Liver (tissue), 9 donors: ENCODE results near the gene IL1RAPL2. TPM values are rescaled to one million over a fixed set of nuclear protein-coding genes. Genes with fewer than 3 reads are reported as not detected.

Experiments
- DNase-seq: peaks from one replicate; pipeline ENCODE4 v3.0.0-alpha.2; 2017; ENCODE audit warnings: low spot score
- H3K27ac ChIP-seq, 2 donors: one replicate each; pipeline ENCODE4 v1.7.0; 2013; ENCODE audit warnings: inconsistent platforms in 2 of 2, low read length in 2 of 2, control low read depth in 1 of 2, low read depth in 1 of 2, mild to moderate bottlenecking in 1 of 2
- H3K27me3 ChIP-seq, 4 donors: one replicate each; pipeline versions ENCODE4 v1.6.1 to v1.7.0; 2013; ENCODE audit warnings: low read length in 3 of 4, inconsistent platforms in 1 of 4, mild to moderate bottlenecking in 1 of 4, moderate library complexity in 1 of 4; ENCODE audit not compliant: control insufficient read depth in 4 of 4, insufficient read depth in 4 of 4
- H3K36me3 ChIP-seq, 4 donors: one replicate each; pipeline versions ENCODE4 v1.6.1 to v1.7.0; 2013; ENCODE audit warnings: low read length in 3 of 4, mild to moderate bottlenecking in 3 of 4, low read depth in 1 of 4, moderate library complexity in 1 of 4; ENCODE audit not compliant: control insufficient read depth in 4 of 4, insufficient read depth in 3 of 4
- H3K4me1 ChIP-seq, 4 donors: one replicate each; pipeline versions ENCODE4 v1.6.1 to v1.7.0; 2013; ENCODE audit warnings: low read length in 3 of 4, mild to moderate bottlenecking in 3 of 4, moderate library complexity in 1 of 4; ENCODE audit not compliant: control insufficient read depth in 4 of 4, insufficient read depth in 4 of 4
- H3K4me3 ChIP-seq, 3 donors: one replicate each; pipeline versions ENCODE4 v1.6.1 to v1.7.0; 2013; ENCODE audit warnings: low read length in 3 of 3, control low read depth in 1 of 3, low read depth in 1 of 3, mild to moderate bottlenecking in 1 of 3
- H3K9ac ChIP-seq, 2 donors: one replicate each; pipeline ENCODE4 v1.7.0; 2013; ENCODE audit warnings: low read length in 2 of 2, mild to moderate bottlenecking in 2 of 2, moderate library complexity in 2 of 2, control low read depth in 1 of 2, low read depth in 1 of 2
- H3K9me3 ChIP-seq, 4 donors: one replicate each; pipeline versions ENCODE4 v1.6.1 to v1.7.0; 2013; ENCODE audit warnings: low read length in 3 of 4; ENCODE audit not compliant: control insufficient read depth in 4 of 4
- EGR1 ChIP-seq, 2 donors: IDR thresholded peaks; 2 replicates each; pipeline ENCODE4 v1.6.1; 2016 to 2018; ENCODE audit warnings: antibody characterized with exemption in 2 of 2, low read depth in 2 of 2
- FOXA1 ChIP-seq: IDR thresholded peaks from 2 replicates; pipeline ENCODE4 v1.6.1; 2016; ENCODE audit warnings: antibody characterized with exemption
- GABPA ChIP-seq, 2 donors: IDR thresholded peaks in 1 of 2; conservative IDR thresholded peaks in 1 of 2; 2 replicates each; pipeline ENCODE4 v1.6.1; 2016; ENCODE audit warnings: antibody characterized with exemption in 2 of 2, mild to moderate bottlenecking in 1 of 2, moderate library complexity in 1 of 2
- HNF4A ChIP-seq, 2 donors: conservative IDR thresholded peaks; 2 replicates each; pipeline ENCODE4 v1.6.1; 2016; ENCODE audit warnings: antibody characterized with exemption in 2 of 2, mild to moderate bottlenecking in 2 of 2
- HNF4G ChIP-seq: IDR thresholded peaks from 2 replicates; pipeline ENCODE4 v1.6.1; 2016; ENCODE audit warnings: antibody characterized with exemption
- NR2F2 ChIP-seq: IDR thresholded peaks from 2 replicates; pipeline ENCODE4 v1.6.1; 2016; ENCODE audit warnings: antibody characterized with exemption
- RAD21 ChIP-seq, 2 donors: IDR thresholded peaks; 2 replicates each; pipeline ENCODE4 v1.6.1; 2016; ENCODE audit warnings: antibody characterized with exemption in 2 of 2, mild to moderate bottlenecking in 2 of 2
- RXRA ChIP-seq, 2 donors: IDR thresholded peaks; 2 replicates each; pipeline ENCODE4 v1.6.1; 2017 to 2018; ENCODE audit warnings: antibody characterized with exemption in 2 of 2, mild to moderate bottlenecking in 1 of 2
- SP1 ChIP-seq: IDR thresholded peaks from 2 replicates; pipeline ENCODE4 v1.6.1; 2018; ENCODE audit warnings: antibody characterized with exemption, mild to moderate bottlenecking
- TAF1 ChIP-seq: conservative IDR thresholded peaks from 2 replicates; pipeline ENCODE4 v1.6.1; 2016; ENCODE audit warnings: antibody characterized with exemption, mild to moderate bottlenecking
- YY1 ChIP-seq: IDR thresholded peaks from 2 replicates; pipeline ENCODE4 v1.6.1; 2016; ENCODE audit warnings: antibody characterized with exemption, mild to moderate bottlenecking
- WGBS: extraction: QIAGEN DNeasy Blood & Tissue Kit; methylation state at CpG from one replicate; pipeline ENCODE4 v1.1.7; 2013; 5-methylcytosine and 5-hydroxymethylcytosine counted together
- polyA plus RNA-seq, 2 donors: library from polyadenylated mRNA; stranded (reverse) in 1 of 2; unstranded in 1 of 2; fragments of 200-250 nt in 1 of 2; fragments of >200 nt in 1 of 2; fragmentation: Nextera tagmentation in 1 of 2; extraction: Ambion mirVana in 1 of 2; gene quantifications; one replicate each; pipeline versions ENCODE4 v1.2.1 to v1.2.3, GENCODE V29; 2013 to 2015
- total RNA-seq, 2 donors: library from RNA; depleted of rRNA; stranded (reverse); fragments of >200 nt; gene quantifications; one replicate each; pipeline ENCODE4 v1.2.3, GENCODE V29; 2014
- TF ChIP-seq, protein P1 (sequence below): fragments of 150-350 bp; IDR thresholded peaks from 2 replicates; pipeline ENCODE4 v1.5.1; 2017; ENCODE audit warnings: improper control_type of control experiment, low read depth, low read length; ENCODE audit not compliant: missing input control
- TF ChIP-seq, protein P2 (sequence below): IDR thresholded peaks from 2 replicates; pipeline ENCODE4 v1.6.1; 2016; ENCODE audit warnings: antibody characterized with exemption
- TF ChIP-seq, protein P3 (sequence below): IDR thresholded peaks from 2 replicates; pipeline ENCODE4 v1.6.1; 2016; ENCODE audit warnings: antibody characterized with exemption
- TF ChIP-seq, protein P4 (sequence below): IDR thresholded peaks from 2 replicates; pipeline ENCODE4 v1.6.1; 2016; ENCODE audit warnings: antibody characterized with exemption
- TF ChIP-seq, protein P5 (sequence below): IDR thresholded peaks from 2 replicates; pipeline ENCODE4 v1.6.1; 2016; ENCODE audit warnings: antibody characterized with exemption, mild to moderate bottlenecking
- donor health status: healthy.
- donor health status: healthy.
- donor health status: healthy.
- donor health status: healthy.
- donor health status: healthy.

IL1RAPL2 gene
- total and polyA plus RNA-seq, 4 donors = 0.20 to 1.6 (median 0.91) TPM

DNA sequence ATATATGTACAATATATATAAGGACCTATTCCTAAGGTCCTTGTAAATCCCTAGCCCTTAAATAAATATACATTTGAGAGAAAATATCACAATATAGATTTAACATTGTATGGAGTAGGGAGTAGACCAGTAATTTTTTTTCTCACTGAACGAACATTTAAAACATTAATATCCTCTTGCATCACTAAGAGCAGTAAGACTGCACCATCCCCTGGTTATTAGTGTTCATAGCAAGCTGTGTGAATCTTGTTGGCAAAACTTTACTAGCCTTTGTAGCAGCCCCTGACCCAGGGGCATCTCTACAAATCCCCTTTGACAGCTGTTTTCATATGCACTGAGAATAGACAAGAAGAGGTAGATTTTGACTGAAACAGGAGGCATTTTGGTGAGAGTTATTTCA, 146.5 kb downstream of the IL1RAPL2 start:
- WGBS = 8% methylated on average over 1 of the region's 1 CpG
- Histone ChIP-seq H3K9ac (no peak overlapping the region), H3K9me3 (no peaks in the 10 kb centered on the region), H3K4me3 (no peak overlapping the region), H3K36me3 (no peaks in the 10 kb centered on the region), H3K4me1 (no peaks in the 10 kb centered on the region), H3K27me3 (no peaks in the 10 kb centered on the region), H3K27ac (no peak overlapping the region)
- DNase-seq = no peak
- TF ChIP-seq GABPA (IDR thresholded peaks at IDR 0.05 in 1 of 2, conservative IDR thresholded peaks at IDR 0.05 in 1 of 2) (no peak), EGR1 (IDR thresholded peaks at IDR 0.05; ENCODE audit: low read depth in 2 of 2) (no peak), FOXA1 (no peak), TAF1 (no peak), SP1 (no peak), NR2F2 (no peak), RAD21 (IDR thresholded peaks at IDR 0.05) (peak; percentile 80)
- TF ChIP-seq, protein P1, sequence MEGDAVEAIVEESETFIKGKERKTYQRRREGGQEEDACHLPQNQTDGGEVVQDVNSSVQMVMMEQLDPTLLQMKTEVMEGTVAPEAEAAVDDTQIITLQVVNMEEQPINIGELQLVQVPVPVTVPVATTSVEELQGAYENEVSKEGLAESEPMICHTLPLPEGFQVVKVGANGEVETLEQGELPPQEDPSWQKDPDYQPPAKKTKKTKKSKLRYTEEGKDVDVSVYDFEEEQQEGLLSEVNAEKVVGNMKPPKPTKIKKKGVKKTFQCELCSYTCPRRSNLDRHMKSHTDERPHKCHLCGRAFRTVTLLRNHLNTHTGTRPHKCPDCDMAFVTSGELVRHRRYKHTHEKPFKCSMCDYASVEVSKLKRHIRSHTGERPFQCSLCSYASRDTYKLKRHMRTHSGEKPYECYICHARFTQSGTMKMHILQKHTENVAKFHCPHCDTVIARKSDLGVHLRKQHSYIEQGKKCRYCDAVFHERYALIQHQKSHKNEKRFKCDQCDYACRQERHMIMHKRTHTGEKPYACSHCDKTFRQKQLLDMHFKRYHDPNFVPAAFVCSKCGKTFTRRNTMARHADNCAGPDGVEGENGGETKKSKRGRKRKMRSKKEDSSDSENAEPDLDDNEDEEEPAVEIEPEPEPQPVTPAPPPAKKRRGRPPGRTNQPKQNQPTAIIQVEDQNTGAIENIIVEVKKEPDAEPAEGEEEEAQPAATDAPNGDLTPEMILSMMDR = peak; percentile 52
- TF ChIP-seq, protein P2, sequence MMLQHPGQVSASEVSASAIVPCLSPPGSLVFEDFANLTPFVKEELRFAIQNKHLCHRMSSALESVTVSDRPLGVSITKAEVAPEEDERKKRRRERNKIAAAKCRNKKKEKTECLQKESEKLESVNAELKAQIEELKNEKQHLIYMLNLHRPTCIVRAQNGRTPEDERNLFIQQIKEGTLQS = no peak

DNA sequence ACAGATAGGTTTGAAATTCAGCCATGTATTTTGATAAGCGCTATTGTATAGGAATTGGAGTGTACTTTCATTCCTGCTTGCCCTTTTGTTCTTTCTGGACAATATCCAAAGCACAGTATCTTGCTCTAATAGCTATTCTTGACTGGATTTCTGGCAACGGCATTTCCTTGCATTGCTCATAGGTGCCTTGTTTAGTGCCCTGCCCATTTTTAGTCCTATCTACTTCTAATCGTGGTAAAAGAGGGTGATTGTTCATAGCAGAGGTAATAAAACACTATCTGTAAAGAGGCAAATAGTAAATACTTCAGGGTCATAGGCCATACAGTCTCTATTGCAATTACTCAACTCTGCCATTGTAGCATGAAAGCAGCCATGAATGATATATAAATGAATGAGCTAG, 155.9 kb downstream of the IL1RAPL2 start:
- Histone ChIP-seq H3K4me3 (no peak overlapping the region), H3K4me1 (no peaks in the 10 kb centered on the region), H3K9ac (no peak overlapping the region), H3K9me3 (no peaks in the 10 kb centered on the region), H3K36me3 (no peaks in the 10 kb centered on the region), H3K27me3 (no peaks in the 10 kb centered on the region), H3K27ac (no peak overlapping the region)
- DNase-seq = no peak
- TF ChIP-seq RXRA (IDR thresholded peaks at IDR 0.05) (no peak), NR2F2 (no peak), RAD21 (IDR thresholded peaks at IDR 0.05) (no peak), FOXA1 (no peak), HNF4A (conservative IDR thresholded peaks at IDR 0.05) (no peak), EGR1 (IDR thresholded peaks at IDR 0.05; ENCODE audit: low read depth in 2 of 2) (no peak), HNF4G (no peak), YY1 (no peak), TAF1 (no peak)
- TF ChIP-seq, protein P1 = no peak
- TF ChIP-seq, protein P3, sequence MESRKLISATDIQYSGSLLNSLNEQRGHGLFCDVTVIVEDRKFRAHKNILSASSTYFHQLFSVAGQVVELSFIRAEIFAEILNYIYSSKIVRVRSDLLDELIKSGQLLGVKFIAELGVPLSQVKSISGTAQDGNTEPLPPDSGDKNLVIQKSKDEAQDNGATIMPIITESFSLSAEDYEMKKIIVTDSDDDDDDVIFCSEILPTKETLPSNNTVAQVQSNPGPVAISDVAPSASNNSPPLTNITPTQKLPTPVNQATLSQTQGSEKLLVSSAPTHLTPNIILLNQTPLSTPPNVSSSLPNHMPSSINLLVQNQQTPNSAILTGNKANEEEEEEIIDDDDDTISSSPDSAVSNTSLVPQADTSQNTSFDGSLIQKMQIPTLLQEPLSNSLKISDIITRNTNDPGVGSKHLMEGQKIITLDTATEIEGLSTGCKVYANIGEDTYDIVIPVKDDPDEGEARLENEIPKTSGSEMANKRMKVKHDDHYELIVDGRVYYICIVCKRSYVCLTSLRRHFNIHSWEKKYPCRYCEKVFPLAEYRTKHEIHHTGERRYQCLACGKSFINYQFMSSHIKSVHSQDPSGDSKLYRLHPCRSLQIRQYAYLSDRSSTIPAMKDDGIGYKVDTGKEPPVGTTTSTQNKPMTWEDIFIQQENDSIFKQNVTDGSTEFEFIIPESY = no peak
- TF ChIP-seq, protein P4, sequence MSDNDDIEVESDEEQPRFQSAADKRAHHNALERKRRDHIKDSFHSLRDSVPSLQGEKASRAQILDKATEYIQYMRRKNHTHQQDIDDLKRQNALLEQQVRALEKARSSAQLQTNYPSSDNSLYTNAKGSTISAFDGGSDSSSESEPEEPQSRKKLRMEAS = no peak
- TF ChIP-seq, protein P5, sequence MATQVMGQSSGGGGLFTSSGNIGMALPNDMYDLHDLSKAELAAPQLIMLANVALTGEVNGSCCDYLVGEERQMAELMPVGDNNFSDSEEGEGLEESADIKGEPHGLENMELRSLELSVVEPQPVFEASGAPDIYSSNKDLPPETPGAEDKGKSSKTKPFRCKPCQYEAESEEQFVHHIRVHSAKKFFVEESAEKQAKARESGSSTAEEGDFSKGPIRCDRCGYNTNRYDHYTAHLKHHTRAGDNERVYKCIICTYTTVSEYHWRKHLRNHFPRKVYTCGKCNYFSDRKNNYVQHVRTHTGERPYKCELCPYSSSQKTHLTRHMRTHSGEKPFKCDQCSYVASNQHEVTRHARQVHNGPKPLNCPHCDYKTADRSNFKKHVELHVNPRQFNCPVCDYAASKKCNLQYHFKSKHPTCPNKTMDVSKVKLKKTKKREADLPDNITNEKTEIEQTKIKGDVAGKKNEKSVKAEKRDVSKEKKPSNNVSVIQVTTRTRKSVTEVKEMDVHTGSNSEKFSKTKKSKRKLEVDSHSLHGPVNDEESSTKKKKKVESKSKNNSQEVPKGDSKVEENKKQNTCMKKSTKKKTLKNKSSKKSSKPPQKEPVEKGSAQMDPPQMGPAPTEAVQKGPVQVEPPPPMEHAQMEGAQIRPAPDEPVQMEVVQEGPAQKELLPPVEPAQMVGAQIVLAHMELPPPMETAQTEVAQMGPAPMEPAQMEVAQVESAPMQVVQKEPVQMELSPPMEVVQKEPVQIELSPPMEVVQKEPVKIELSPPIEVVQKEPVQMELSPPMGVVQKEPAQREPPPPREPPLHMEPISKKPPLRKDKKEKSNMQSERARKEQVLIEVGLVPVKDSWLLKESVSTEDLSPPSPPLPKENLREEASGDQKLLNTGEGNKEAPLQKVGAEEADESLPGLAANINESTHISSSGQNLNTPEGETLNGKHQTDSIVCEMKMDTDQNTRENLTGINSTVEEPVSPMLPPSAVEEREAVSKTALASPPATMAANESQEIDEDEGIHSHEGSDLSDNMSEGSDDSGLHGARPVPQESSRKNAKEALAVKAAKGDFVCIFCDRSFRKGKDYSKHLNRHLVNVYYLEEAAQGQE = no peak
- TF ChIP-seq, protein P2 = no peak
- 81% methylated on average over 3 of the region's 3 CpGs for WGBS
